ENCODE data around the gene VPS13A.

DNA sequence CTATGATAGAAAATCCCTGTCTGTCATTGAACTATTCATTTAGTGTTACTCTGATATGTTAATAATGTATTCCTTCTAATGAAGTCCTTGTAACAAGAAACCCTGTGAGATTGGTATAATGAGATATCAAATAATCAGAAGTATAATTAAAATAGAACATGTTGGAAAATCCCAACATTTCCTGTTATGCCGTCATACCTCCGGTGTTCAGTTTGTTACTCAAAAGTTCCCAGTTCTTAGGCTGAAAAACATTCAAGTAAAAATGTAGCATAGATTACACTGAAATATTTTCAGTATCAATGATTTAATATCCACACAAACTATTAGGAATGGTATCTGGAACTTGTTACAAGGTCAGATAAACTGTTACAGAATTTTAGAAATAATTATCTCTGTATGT, 243.3 kb downstream of the VPS13A start:
- TF ChIP-seq, protein P1, sequence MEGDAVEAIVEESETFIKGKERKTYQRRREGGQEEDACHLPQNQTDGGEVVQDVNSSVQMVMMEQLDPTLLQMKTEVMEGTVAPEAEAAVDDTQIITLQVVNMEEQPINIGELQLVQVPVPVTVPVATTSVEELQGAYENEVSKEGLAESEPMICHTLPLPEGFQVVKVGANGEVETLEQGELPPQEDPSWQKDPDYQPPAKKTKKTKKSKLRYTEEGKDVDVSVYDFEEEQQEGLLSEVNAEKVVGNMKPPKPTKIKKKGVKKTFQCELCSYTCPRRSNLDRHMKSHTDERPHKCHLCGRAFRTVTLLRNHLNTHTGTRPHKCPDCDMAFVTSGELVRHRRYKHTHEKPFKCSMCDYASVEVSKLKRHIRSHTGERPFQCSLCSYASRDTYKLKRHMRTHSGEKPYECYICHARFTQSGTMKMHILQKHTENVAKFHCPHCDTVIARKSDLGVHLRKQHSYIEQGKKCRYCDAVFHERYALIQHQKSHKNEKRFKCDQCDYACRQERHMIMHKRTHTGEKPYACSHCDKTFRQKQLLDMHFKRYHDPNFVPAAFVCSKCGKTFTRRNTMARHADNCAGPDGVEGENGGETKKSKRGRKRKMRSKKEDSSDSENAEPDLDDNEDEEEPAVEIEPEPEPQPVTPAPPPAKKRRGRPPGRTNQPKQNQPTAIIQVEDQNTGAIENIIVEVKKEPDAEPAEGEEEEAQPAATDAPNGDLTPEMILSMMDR (IDR thresholded peaks at IDR 0.05) = no peak
- TF ChIP-seq EP300 (IDR thresholded peaks at IDR 0.05) (no peak), POLR2A (IDR thresholded peaks at IDR 0.05) (no peak)

Data from tibial nerve (tissue), 4 donors.